HG03460 (cell line): ENCODE results near the gene SEMA4G.

Experiments
- ATAC-seq: cut with Tn5 transposase; IDR thresholded peaks from one replicate; pipeline ENCODE4 v1.9.1; 2021; ENCODE audit not compliant: unreplicated experiment

The SEMA4G gene

GRCh38 chr10:100987685-100988049 lies 18.4 kb downstream of the SEMA4G start:
- no peak for ATAC-seq

GRCh38 chr10:100988166-100988565 lies 18.9 kb downstream of the SEMA4G start:
- ATAC-seq, result no peak

DNA sequence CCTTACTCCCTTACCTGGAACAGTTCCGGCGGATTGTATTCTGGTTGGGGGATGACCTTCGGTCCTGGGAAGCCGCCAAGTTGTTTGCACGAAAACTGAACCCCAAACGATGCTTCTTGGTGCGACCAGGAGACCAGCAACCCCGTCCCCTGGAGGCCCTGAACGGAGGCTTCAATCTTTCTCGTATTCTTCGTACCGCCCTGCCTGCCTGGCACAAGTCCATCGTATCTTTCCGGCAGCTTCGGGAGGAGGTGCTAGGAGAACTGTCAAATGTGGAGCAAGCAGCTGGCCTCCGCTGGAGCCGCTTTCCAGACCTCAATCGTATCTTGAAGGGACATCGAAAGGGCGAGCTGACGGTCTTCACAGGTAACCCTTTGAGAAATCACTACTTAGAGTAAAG lies 19.8 kb downstream of the SEMA4G start:
- ATAC-seq, result no peak

DNA sequence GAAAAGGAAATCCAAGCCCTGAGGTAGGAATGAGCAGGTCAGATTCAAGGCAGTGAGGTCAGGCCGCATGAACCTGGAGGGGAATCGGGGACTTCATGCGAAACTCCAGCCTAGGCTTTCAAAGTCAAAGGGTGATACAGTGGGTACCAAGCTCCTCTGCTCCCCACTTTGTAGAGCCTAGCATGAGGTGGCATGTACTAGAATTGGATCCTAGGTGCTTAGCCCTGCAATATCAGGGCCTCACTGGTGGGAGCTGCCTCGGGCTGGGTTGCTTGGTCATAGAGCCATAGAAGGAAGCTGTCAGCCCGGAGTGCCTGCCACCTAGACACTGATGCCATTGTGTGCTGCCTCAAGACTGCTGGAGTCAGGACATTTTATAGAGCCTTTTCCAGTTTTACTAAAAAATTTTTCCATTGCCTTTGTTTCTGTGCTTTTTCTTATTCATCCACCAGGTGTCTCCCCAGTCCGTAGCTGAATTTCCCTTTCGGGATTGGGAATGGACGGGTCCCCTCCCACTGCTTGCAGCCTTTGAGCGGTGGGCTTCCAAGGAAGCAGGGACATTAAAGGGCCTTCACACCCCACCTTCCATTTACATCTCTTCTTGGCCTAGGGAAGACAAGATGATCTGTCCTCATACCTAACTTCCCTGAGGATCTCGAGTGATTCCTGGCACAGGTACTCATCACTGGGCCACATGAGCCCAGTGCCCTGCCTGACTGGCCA lies 24.8 kb downstream of the SEMA4G start:
- no peak for ATAC-seq

GRCh38 chr10:100995181-100995580 lies 25.9 kb downstream of the SEMA4G start:
- ATAC-seq, result no peak

- ATAC-seq, result peak; percentile 28
These were observed 27.5 kb downstream of the SEMA4G start for GRCh38 chr10:100996678-100997359.

DNA sequence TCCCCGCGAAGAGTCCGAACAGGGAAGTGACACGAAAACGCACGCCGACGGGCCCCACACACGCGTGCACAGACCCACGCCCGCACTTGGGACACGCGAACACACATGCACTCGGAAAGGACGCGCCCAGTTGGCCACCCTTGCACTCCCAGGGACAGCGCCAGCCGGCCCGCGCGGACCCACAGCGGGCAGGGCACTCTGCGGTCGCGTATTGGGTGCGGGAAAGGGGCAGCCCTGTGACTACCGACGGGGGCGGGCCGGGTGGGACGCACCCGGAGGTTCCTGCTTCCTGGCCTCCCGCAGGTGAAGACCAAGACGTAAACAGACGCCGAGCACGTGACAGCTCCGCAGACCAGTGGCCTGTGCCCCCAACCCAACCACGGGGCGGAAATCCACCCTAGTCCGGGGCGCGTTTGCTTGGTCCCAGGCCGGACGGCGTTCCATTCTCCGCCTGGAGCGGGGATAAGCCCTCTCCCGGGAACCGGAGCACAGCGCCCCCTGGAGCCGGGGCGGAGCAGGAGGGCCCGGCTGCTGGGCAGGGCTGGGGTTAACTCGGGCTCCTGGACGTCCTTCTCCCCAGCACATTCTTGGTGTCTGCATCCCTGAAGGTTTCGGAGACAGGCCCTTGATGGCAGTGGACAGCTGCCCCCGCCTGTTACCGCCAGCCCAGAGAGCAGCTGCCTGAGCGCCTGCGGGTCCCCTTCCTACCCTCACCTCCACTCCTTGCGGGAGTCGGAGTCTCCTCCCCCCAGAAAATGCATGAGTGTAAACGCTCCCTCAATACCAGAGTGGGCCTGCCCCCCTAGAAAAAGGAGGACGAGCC lies 28.3 kb downstream of the SEMA4G start:
- ATAC-seq, result peak; percentile 27

DNA sequence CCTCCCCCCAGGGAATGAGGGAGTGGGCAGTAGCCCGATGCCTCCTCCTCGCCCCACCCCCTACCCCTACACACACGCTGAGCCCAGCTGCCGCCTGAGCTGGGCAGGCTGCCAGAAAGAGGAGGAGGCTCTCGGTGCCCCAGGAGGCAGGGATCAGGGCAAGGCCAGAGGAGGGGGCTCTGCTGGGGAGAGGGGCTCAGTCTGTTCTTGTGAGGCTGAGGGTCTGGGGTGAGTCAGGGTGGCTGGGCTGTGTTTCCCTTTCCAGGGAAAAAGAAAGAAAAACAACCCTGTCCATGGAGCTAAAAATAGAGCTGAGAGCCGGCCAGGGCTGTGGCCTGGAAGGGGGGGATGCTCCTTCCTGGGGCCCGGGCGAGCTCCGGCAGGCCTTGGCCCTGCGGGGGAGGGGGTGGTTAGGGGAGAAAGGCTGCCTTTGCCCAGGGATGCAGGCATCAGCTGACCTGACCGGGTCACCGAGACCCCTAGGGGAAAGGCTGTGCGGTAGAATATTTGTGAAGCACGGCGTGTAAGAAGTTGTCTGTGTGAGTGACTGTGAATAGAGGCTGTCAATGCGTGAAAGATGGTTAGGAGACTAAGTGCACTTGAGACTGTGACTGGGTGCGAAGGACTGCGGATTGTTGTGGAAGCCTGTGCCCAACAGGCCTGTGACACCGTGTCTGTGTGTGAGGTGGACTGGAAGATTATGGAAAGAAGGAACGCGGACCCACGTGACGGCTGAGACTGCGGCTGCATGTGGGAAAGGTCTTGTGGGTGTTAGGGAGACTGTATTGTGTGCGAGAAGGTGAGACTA lies 29.1 kb downstream of the SEMA4G start:
- ATAC-seq, result no peak

DNA sequence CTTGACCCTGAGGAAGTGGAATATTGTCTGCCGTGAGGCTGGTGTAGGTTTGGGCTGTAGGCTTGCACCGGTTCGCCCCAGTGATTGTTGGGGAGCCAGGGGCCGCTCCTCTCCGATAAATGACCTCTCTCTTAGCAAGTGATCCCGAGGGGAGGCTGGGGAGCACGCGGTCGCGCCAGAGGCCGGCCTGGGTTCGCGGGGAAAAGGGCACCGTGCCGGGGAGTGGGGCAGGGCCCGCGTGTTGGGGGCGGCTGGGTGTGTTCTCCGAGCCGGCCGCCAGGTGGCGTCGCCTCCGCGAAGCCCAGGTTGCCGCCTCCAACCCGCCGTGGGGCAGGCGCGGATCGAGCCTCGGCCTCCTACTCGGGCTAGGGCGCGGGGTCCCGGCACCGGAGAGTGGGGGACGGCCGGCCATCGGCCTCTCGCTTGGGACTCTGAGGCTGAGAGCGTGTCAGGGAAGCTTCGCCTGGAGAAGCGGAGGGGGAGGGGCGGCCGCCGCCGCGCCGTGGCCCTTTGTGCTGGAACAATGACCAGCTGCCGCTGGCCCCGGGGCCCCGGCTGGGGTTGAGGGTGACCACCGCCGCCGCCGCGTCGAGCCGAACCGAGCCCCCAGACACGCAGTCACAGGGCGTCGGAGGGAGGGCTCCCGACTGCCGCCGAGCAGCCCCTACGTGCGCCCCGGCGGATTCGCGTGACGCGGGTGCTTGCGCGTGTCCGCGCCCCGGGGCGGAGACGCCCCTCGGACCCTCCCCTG lies 29.9 kb downstream of the SEMA4G start:
- ATAC-seq, result peak; percentile 45

DNA sequence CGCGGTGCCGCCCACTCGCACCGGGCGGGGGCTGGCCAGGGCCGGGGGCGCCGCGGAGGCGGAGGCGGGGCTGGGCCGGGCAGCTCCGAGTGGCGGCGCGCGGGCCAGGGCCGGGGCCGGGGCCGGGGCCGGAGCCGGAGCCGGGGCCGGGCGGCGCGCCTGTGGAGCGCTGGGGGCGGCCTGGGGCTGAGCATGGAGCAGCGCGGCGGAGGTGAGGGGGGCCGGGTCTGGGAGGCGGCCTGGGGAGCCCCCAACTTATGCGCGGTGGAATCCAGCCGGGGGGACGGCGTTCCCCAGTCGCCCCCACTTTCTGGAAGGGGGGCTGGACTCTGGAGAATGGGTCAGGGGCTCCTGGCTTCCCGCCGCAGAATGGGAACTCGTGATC lies 30.4 kb downstream of the SEMA4G start, which contains the start of gene LZTS2:
TSS of gene LZTS2 (plus strand) at position 67 of the 385 bp plus-strand sequence. CDS start 2,731 bp downstream, outside the sequence.
- ATAC-seq, result no peak

GRCh38 chr10:101000127-101000914 lies 31.0 kb downstream of the SEMA4G start:
- no peak for ATAC-seq

DNA sequence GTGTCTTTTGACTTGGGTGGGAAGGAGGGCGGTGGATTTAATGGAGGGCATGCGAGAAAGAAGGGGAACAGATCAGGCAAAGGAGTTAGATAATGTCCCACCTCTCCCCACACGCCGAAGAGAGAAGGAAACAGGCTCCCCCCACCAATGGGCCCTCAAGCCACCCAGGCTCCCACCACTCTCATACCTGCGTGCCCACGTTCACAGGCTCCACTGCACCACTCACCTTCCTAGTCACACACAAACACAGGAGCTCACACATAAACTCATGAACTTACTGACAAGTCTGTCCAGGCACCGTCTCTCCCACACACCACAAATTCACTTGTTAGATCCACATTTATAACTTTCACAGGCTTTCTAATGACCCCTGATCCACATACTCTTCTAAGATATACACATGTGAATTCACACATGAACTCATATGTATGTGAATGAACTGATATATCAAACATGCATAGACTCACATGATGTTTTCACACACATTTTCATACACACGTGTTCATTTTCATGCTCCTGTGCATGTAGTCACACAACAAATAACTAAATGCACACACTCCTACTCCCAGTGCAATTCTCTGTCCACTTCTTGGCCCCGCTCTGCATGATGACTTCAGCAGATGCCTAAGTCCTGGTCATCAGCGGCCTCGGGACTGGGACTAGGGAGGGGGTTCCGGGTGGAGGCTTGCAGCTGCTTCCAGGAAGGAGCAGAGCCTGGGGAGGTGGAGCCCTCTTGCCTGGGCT lies 31.8 kb downstream of the SEMA4G start:
- ATAC-seq, result no peak

- ATAC-seq, result no peak
These were observed 32.3 kb downstream of the SEMA4G start for GRCh38 chr10:101001659-101002035.

DNA sequence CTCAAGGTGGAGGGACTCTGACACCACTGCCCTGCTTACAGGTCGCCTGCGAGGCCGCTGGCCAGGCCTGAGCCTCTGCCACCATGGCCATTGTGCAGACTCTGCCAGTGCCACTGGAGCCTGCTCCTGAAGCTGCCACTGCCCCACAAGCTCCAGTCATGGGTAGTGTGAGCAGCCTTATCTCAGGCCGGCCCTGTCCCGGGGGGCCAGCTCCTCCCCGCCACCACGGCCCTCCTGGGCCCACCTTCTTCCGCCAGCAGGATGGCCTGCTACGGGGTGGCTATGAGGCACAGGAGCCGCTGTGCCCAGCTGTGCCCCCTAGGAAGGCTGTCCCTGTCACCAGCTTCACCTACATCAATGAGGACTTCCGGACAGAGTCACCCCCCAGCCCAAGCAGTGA lies 33.2 kb downstream of the SEMA4G start:
- ATAC-seq, result no peak

GRCh38 chr10:101003639-101004206 lies 34.4 kb downstream of the SEMA4G start:
- no peak for ATAC-seq

- no peak for ATAC-seq
These were observed 36.1 kb downstream of the SEMA4G start for GRCh38 chr10:101005361-101005760.

GRCh38 chr10:101005869-101006567 lies 36.7 kb downstream of the SEMA4G start:
- ATAC-seq, result no peak

GRCh38 chr10:101006593-101007098 lies 37.3 kb downstream of the SEMA4G start:
- no peak for ATAC-seq
